GM21576 (cell line): ENCODE data around the gene GPR153.

Experiments
- ATAC-seq: cut with Tn5 transposase; IDR thresholded peaks from one replicate; pipeline ENCODE4 v1.9.1; 2021; ENCODE audit warnings: mild to moderate bottlenecking, moderate library complexity; ENCODE audit not compliant: unreplicated experiment

The GPR153 gene

GRCh38 chr1:6287431-6287886, 26.6 kb upstream of the GPR153 start:
- ATAC-seq = no peak

DNA sequence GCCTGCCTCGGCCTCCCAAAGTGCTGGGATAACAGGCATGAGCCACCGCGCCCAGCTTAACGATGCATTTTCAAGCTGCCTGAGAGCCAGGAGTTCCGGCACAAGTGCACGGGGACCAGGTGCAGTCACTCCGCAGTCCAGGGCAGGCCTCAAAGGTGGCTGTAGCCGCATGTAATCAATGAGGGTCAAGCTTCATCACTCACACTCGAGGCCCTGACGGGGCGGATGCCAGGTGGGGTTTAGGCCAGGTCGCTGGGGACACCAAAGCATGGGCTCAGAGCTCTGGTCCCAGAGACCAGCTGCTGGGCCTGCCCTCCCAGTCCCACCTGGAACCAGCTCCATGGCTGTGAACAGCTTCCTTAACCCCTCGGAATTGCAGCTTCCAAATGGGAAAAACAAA, 26.1 kb upstream of the GPR153 start:
- ATAC-seq = no peak

DNA sequence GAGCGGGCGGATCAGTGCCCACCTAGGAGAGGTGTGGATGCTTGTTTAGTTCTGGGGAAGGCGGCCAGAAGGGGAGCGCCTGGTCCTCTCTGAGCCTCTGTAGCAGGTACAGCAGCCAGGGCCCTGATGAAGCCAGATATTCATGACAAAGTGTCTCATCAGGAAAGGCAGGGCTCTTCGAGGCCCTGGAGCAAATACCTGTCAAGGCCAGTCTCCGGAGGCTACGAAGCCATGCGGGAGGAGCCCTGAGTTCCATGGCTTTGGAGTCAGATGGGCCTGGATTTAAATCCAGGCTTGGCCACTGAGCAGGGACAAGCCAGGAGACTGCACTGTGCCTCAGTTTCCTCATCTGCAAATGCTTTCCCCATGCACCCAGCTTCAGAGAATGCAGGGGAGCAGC, 25.4 kb upstream of the GPR153 start:
- ATAC-seq = no peak

DNA sequence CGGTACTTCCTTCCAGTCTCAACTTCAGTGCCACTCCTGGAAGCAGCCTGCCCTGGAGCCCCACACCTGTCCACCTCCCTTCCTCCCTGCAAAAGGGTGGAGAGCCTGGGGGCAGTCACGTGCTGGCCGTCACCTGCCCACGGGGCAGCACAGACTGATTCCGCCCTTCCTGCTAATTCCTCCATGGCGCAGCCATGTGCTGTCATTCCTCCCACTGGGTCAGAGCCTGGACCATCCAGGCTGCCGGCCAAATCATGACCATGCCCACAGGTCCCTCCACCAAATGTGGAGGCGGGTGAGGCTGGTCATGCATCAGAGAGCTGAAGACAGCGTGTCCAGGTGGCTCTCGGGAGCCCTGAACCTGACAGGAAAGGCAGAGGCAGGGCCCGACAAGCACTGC, 24.4 kb upstream of the GPR153 start:
- no peak for ATAC-seq

GRCh38 chr1:6282577-6283270, 21.8 kb upstream of the GPR153 start:
- ATAC-seq = no peak

GRCh38 chr1:6281511-6282402, 20.9 kb upstream of the GPR153 start:
- no peak for ATAC-seq

DNA sequence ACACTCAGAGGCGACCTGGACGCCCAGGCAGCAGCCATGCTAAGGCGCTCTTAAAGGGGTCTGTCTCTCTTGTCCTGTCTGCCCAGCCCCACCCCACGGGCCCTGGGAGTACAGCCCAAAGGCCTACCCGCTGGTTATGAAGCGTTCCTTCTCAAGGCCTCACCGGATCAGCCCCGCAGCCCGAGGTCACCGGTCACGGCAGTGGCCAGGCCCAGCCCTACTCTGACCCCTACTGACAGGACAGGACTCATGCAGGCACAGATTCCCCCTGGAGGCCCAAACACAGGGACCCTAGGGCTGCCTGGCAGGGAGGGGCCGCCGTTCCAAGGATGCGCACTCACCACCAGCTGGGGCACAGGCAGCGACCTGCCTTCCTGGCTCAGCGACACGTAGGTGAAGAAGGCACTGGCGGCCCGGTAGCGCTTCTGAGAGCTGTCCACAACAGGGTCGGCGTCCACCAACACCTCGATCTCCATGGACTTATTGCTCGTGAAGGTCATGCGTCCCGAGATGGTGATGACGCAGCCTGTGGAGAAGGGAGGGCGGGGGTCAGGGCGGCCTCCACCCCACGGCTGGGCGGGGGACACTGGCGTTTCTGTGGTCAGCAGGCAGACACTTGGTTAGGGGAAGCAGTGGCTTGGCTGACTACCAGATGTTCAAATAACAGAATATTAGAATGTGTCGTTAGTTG, 20.0 kb upstream of the GPR153 start:
- no peak for ATAC-seq

DNA sequence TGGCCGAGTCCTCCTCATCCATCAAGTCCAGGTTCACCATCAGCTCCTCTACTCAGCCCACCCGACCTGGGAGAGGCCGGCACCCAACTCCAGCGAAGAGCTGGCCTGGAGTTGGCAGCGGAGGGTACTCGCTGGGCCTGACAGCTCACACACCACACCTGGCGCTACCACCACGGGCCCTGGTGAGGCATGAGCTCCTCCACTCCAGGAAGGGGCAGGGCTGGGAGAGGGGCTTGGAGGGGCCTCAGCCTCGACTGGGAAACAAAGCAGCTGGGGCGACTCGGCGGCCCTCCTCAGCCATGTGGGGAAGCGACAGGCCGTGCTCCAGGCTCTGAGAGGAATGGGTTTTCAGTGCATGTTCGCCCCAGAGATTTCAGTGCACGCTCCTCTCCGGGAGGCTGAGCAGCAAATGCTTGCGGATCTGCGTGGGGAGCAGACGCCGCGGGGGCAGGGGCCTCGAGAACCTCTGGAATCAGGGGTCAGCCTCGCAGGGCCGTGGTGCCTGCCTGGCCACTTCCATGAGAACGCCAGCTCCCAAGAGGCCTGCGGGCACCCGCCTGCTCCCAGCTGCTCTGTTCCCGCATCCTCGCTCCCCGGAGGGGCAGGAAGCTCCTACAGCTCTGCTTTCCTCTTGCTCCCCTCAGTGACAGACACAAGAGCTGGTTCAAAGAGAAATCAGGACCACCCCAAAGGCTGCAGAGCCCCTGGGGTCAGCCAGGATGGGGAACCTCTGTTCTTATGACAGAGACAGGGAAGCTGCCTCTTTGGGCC, 18.9 kb upstream of the GPR153 start:
- ATAC-seq = no peak

GRCh38 chr1:6279066-6279465, 18.2 kb upstream of the GPR153 start:
- no peak for ATAC-seq

GRCh38 chr1:6278263-6278662, 17.4 kb upstream of the GPR153 start:
- no peak for ATAC-seq

GRCh38 chr1:6276811-6277555, 16.1 kb upstream of the GPR153 start:
- ATAC-seq = no peak

DNA sequence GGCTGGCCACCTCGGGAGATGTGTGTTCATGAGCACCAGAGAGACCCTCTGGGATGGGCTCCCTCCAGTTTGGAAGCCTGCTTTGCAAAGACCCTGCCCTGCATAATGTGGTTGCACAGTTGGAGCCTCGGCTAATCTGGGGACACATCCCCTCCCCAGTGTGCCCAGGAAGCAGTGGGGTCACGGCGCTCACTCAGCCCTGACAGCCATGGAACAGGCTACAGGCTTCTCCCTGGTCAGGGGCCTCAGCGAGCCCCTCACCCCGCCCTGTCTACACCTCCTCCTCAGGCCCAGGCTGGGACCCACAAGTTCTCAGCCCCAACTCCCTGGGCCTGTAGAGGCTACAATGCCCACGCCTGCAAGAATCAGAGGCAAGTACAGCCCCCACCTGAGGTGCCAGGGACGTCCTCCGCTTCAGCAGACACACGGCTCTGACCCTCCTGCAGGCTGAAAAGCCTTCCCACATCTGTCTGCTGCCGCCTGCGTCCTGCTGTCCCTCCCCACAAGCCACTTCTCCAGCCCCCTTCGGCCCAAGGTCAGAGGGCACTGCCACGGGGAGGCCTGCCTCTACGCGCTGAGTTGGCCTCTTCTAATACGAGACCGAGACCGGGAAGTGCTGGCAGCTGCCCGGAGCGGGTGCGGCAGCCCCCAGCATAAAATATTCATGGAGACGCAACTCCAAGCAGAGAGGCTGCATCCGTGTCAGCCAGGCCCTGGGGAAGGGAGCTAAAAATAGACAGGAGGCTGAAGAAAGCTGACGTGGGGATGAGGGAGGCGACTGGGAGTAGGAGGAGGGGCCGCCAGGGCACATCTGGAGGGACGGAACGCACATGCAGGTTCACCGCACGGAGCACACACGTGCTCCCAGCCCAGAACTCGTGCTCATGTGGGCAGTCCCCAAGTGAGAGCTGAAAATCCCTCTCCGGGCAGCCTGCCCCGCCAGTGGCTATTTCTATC, 15.2 kb upstream of the GPR153 start:
- ATAC-seq = no peak

- ATAC-seq = no peak
Measured at GRCh38 chr1:6274622-6275139, 13.8 kb upstream of the GPR153 start.

- no peak for ATAC-seq
Measured at GRCh38 chr1:6274102-6274501, 13.2 kb upstream of the GPR153 start.

DNA sequence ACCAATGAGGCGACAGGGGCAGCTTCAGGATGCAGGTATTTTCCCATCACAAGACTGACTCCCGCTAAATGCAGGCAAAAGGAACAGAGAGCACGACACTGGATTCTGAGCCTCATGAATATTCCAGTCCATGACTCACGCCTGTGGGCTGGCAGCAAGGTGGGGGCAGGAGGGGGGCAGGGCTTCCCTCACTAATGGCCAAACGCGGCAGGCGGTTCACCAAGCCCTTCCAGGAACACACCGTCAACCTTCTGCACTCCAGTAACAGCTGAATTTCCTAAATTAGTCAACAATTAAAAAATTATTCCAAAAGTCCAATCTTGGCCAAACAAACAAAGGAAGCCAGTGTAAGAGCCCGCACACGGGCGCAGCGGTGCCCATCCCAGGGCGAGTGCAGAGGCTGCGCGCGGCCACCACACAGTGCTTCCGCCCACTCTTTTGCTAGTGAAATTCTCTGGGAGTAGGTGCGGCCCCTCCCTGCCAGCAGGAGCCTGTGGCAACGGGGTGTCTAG, 12.5 kb upstream of the GPR153 start:
- no peak for ATAC-seq

- ATAC-seq = no peak
Measured at GRCh38 chr1:6272868-6273267, 12.0 kb upstream of the GPR153 start.

DNA sequence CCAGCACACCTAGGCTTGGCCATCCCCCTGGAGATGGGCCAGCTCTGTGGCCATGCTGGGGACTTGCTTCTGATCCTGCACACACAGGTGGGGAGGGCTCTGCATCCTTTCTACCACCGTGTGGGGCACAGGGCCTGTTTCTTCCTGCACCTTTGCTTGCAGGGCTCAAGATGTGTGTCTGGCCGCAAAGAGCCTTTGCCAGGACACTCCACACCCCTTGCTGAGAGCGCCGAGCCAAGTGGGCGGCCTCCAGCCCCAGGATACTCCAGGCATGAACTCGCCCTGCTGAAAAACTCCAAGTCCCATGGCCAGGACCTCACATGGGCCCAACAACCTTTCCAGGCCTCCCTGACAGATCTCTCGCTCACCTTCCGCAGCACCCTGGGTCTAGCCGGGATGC, 11.6 kb upstream of the GPR153 start:
- no peak for ATAC-seq

DNA sequence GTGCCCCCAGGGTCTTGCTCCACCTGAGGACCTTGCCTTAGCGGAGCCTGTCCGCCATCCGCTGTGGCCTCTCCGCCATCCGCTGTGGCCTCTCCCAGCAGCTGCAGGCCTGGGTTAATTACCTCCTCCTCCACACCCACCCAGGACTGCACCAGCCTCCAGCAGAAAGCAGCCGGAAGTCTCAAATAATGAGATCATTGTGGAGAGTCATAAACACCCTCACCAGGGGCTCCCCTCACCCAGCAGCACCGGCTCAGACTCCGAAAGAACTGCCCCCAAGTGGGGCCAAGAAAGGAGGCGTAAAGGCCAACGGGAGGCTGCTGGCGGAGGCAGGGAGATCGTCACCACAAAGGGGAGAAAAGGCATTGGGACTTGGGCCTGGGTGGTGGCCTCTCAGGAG, 10.7 kb upstream of the GPR153 start:
- no peak for ATAC-seq

- ATAC-seq = no peak
Measured at GRCh38 chr1:6271006-6271405, 10.1 kb upstream of the GPR153 start.
